ENCODE data around the gene B4GALT7.
"Not testable (repeated sequence)": the region's sequence is repeated elsewhere in the genome, so short reads cannot be mapped to it uniquely, and the experiment has no call there.

The B4GALT7 gene

DNA sequence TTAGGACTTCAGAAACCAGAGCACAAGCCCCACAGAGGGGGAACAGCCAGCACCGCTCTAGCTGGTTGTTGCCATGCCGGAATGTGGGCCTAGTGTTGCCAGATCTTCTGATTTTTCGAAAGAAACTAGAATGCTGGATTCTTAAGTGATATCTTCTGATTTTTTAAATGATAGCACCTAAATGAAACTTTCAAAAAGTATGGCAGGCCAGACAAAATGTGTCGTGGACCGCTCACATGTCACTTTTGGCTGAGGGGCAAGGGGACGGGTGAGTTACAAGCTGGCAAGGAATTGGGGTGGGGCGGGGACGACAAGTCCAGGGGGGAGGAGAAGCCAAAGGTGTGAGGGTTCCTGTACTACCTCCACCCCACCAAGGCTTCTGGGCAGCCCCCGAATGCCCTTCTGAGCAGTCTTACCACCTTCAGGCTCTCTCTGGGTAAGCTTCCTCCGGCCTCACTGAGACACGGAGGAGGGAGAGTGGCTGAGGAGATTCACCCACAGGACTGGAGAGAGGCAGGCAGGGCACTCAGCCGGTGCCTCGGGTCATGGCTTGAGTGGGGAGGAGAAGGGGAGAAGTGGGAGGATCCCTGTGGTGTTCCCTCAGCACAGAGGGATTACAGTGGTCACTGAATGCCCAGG is 10.3 kb downstream of the B4GALT7 start:
- no peak for DNase-seq

DNA sequence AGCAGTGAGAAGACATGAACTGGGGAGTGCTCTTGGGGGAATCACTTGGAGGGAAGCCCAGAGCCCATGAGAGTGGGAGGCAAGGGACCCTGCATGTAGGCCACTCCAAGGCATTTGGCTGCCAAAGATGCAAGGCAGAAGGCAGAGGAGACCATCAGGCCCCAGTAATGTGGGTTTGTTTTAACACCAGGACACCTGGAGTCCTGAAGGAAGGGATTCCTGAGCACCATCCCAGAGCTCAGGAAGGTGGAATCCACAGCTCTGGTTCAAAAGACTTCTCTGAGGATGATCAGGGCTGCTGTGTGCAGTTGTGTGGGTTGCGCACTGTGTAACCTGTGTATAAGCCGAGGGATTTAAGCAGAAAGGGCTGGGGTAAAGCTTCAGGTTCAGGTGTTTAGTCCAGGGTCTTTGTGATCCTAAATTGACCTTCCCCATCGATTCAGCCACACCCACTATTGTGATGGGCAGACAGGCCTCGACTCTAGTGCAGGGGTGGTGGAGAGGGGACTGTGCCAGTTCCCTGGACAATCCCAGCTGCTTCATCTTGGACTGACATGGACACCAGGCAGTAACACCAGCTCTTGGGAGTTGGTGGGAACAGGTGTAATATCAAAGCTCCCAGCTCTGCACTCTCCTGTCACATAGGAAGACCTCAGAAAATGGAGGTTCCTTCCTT is 11.0 kb downstream of the B4GALT7 start:
- DNase-seq: no peak

- DNase-seq: no peak
These were observed 11.7 kb downstream of the B4GALT7 start for GRCh38 chr5:177611446-177612214.

DNA sequence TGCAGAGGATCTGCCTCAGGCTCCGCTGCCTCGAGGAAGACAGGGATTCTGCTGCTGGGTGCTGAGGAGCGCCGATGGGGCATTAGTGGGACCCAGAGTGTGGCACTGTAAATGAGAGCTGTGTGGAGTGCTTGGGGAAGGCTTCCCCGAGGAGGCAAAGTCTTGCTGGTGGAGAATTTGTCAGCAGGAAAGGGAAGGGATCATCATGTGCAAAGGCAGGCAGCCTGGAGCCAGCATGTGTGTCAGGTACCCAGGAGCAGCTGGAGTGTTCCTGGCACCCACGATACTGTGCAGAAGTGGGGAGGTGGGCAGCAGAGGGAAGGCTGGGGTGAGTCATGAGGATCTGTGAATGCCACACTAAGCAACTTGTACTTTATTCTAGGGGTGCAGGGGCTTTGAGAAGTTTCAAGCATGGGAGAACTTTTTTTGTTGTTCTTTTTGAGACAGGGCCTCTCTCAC is 12.3 kb downstream of the B4GALT7 start:
- no peak for DNase-seq

GRCh38 chr5:177620560-177620959 is 20.6 kb downstream of the B4GALT7 start:
- no peak for DNase-seq

GRCh38 chr5:177624172-177624571 is 24.2 kb downstream of the B4GALT7 start:
- DNase-seq: not testable (repeated sequence)

- not testable (repeated sequence) for DNase-seq
These were observed 30.3 kb downstream of the B4GALT7 start for GRCh38 chr5:177630186-177630585.

- DNase-seq: not testable (repeated sequence)
These were observed 35.0 kb downstream of the B4GALT7 start for GRCh38 chr5:177634912-177635311.

DNA sequence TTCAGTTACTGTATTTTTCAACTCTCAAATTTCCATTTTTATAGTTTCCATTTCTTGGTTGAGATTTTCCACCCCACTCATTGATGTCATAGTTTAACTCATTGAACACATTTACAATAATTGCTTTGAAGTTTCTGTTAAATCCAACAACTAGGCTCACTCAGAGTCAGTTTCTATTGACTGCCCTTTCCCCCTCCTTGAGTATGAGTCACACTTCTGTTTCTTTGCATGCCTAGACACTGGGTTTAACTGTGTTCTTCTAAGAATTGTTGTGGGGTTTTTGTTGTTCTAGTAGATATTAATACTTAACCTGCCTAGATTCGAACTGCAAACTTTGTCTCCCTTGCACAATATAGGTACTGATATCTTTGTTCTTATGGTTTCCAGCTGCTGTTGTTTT is 45.5 kb downstream of the B4GALT7 start:
- DNase-seq: not testable (repeated sequence)

GRCh38 chr5:177651235-177651634 is 51.3 kb downstream of the B4GALT7 start:
- DNase-seq: not testable (repeated sequence)

- DNase-seq: not testable (repeated sequence)
These were observed 57.9 kb downstream of the B4GALT7 start for GRCh38 chr5:177657846-177658245.

DNA sequence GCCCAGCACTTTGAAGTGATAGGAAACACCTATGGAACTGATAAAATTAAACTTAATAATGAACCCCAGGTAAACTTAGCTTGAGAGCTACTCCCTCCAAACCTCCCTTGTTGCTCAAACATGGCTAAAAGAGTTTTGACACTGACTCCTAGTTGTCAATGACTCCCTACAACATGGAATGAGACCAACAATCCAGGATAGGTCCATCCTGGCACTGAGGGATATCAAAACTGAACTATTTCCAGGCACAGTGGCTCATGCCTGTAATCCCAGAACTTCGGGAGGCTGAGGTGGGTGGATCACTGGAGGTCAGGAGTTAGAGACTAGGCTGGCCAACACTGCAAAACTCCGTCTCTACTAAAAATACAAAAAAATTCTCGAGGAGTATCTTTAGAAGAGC is 58.6 kb downstream of the B4GALT7 start:
- not testable (repeated sequence) for DNase-seq

Measured in NCI-H1436 treated with DMSO at 0.1 percent for 48 hours (cell line).